ENCODE data around the gene PNMT. TPM values are rescaled to one million over a fixed set of nuclear protein-coding genes. Genes with fewer than 3 reads are reported as not detected.

Gene PNMT
- total and polyA plus RNA-seq, 2 of the 13 experiments (the other 11 are each of a cell fraction or from before 2014, with no cell fraction given): 0.25 TPM; not detected in 1

DNA sequence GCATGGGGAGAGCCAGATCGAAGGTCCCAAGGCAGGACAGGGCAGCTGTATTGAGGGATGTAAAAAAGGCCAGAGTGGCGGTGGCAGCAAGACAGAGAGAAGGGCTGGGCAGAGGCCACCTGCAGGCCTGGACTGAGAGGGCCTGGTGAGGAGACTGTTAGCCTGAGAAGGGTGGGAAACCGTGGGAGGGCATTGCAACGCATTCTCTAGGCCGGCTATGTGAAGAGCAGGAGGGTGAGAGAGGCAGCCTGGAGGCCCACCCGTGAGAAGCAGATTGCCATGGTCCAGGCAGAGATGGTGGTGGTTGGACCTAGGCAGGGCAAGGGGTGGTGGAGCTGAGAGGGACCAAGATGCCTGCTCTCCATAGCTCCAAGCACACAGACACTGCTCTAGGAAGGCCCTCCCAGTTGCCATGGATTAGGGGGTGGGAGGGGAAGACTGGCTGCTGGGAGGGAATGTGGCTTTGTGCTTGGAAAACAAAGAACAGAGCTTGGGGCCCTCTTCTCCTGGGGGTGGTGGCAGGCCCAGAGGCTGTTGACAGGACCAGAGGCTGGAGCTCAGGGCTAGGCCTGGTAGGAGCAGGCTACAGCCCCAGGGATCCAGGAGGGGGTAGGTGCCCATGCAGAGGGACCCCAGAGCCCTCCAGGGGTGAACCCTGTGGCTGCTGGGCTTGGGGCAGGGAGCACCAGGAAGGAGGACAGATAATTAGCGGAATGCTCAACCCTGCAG is 15.5 kb upstream of the PNMT start (continued):
- TF ChIP-seq RXRA (CRISPR knock-in tag; IDR thresholded peaks at IDR 0.05) (0 out of 2 replicates have a peak, but pooled peaks have one; percentile 17), CBX1 (IDR thresholded peaks at IDR 0.05; ENCODE audit: low read depth) (no peak), ZNF343 (CRISPR knock-in tag; IDR thresholded peaks at IDR 0.05) (peak; percentile 35; the same call in 1 of the 2 replicates), MEIS1 (CRISPR knock-in tag; IDR thresholded peaks at IDR 0.05; ENCODE audit: borderline replicate concordance) (peak; percentile 77; the same call in 1 of the 2 replicates), SMAD9 (CRISPR knock-in tag; IDR thresholded peaks at IDR 0.05) (0 out of 2 replicates have a peak, but pooled peaks have one; percentile 63), ZIK1 (CRISPR knock-in tag; IDR thresholded peaks at IDR 0.05; ENCODE audit: borderline replicate concordance, low read depth) (peak; percentile 59; the same call in 1 of the 2 replicates), TBP (CRISPR knock-in tag; IDR thresholded peaks at IDR 0.05) (no peak), RELA (CRISPR knock-in tag; IDR thresholded peaks at IDR 0.05) (no peak), FOXA3 (CRISPR knock-in tag; IDR thresholded peaks at IDR 0.05) (peak; percentile 29; the same call in 1 of the 2 replicates), ZNF644 (CRISPR knock-in tag; IDR thresholded peaks at IDR 0.05; ENCODE audit: low read depth) (peak; percentile 35; the same call in 1 of the 2 replicates), ZNF788 (CRISPR knock-in tag; IDR thresholded peaks at IDR 0.05; ENCODE audit: borderline replicate concordance) (peak; percentile 50; the same call in 1 of the 2 replicates), ZFY (CRISPR knock-in tag; IDR thresholded peaks at IDR 0.05) (peak; percentile 69; the same call in 1 of the 2 replicates), CBFB (CRISPR knock-in tag; IDR thresholded peaks at IDR 0.05) (peak; percentile 17; the same call in 1 of the 2 replicates)
- TF ChIP-seq, protein P1, sequence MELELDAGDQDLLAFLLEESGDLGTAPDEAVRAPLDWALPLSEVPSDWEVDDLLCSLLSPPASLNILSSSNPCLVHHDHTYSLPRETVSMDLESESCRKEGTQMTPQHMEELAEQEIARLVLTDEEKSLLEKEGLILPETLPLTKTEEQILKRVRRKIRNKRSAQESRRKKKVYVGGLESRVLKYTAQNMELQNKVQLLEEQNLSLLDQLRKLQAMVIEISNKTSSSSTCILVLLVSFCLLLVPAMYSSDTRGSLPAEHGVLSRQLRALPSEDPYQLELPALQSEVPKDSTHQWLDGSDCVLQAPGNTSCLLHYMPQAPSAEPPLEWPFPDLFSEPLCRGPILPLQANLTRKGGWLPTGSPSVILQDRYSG (CRISPR knock-in tag; IDR thresholded peaks at IDR 0.05): no peak
- TF ChIP-seq, protein P2, sequence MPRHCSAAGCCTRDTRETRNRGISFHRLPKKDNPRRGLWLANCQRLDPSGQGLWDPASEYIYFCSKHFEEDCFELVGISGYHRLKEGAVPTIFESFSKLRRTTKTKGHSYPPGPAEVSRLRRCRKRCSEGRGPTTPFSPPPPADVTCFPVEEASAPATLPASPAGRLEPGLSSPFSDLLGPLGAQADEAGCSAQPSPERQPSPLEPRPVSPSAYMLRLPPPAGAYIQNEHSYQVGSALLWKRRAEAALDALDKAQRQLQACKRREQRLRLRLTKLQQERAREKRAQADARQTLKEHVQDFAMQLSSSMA (CRISPR knock-in tag; IDR thresholded peaks at IDR 0.05): no peak
- TF ChIP-seq, protein P3, sequence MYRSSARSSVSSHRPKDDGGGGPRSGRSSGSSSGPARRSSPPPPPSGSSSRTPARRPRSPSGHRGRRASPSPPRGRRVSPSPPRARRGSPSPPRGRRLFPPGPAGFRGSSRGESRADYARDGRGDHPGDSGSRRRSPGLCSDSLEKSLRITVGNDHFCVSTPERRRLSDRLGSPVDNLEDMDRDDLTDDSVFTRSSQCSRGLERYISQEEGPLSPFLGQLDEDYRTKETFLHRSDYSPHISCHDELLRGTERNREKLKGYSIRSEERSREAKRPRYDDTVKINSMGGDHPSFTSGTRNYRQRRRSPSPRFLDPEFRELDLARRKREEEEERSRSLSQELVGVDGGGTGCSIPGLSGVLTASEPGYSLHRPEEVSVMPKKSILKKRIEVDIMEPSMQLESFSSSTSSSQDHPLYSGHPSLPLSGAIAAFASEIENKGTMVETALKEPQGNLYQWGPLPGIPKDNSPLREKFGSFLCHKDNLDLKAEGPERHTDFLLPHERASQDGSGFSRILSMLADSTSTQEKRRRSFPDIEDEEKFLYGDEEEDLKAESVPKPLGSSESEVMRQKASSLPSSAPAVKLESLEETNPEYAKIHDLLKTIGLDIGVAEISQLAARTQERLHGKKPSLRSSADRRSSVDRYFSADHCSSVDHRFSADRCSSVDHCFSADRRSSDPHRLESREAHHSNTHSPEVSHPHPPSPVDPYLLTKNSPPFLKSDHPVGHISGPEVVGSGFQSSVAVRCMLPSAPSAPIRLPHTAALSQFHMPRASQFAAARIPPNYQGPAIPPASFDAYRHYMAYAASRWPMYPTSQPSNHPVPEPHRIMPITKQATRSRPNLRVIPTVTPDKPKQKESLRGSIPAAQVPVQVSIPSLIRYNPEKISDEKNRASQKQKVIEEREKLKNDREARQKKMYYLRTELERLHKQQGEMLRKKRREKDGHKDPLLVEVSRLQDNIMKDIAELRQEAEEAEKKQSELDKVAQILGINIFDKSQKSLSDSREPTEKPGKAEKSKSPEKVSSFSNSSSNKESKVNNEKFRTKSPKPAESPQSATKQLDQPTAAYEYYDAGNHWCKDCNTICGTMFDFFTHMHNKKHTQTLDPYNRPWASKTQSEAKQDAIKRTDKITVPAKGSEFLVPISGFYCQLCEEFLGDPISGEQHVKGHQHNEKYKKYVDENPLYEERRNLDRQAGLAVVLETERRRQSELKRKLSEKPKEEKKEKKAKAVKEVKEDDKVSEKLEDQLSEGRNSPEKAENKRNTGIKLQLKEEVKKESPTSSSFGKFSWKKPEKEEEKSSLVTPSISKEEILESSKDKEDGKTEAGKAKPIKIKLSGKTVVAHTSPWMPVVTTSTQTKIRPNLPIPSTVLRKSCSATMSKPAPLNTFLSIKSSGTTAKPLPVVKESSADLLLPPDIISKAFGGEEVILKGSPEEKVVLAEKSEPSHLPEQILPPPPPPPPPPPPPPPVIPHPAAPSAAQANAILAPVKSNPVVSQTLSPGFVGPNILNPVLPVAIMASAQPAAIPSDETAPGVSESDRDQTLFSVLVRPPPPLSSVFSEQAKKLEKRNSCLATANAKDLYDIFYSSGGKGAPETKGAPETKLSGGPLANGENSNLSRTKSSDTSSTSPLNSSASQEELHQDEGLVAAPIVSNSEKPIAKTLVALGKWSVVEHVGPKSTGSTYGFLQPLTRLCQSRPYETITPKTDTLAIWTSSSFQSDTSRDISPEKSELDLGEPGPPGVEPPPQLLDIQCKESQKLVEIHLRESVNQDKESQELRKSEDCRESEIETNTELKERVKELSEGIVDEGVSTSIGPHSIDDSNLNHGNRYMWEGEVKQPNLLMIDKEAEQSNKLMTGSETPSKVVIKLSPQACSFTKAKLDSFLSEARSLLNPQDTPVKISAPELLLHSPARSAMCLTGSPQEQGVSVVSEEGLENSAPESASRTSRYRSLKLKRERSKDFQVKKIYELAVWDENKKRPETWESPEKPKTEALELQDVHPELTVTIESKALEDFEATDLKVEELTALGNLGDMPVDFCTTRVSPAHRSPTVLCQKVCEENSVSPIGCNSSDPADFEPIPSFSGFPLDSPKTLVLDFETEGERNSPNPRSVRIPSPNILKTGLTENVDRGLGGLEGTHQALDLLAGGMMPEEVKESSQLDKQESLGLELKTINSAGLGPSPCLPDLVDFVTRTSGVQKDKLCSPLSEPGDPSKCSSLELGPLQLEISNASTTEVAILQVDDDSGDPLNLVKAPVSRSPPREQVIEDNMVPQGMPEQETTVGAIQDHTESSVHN (CRISPR knock-in tag; IDR thresholded peaks at IDR 0.05): 0 out of 2 replicates have a peak, but pooled peaks have one; percentile 81
- TF ChIP-seq, protein P4, sequence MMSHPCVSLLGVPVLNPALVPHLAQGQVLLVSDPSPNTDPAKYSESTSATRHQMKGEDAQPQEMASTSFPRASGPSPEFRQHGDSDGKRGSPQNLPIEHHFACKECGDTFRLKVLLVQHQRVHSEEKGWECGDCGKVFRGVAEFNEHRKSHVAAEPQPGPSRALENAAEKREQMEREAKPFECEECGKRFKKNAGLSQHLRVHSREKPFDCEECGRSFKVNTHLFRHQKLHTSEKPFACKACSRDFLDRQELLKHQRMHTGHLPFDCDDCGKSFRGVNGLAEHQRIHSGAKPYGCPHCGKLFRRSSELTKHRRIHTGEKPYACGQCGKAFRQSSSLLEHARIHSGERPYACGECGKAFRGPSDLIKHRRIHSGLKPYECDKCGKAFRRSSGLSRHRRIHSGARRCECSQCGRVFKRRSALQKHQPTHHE (CRISPR knock-in tag; IDR thresholded peaks at IDR 0.05; ENCODE audit: borderline replicate concordance): no peak
- TF ChIP-seq, protein P5, sequence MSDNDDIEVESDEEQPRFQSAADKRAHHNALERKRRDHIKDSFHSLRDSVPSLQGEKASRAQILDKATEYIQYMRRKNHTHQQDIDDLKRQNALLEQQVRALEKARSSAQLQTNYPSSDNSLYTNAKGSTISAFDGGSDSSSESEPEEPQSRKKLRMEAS (IDR thresholded peaks at IDR 0.05): 0 out of 2 replicates have a peak, but pooled peaks have one; percentile 20
